ENCODE data around the gene TPSB2.

- TF ChIP-seq GATA3 (IDR thresholded peaks at IDR 0.05; ENCODE audit: low read depth, low read length) (no peak), GATA2 (IDR thresholded peaks at IDR 0.05; ENCODE audit: low read depth, low read length) (no peak)
Measured at GRCh38 chr16:1220098-1220728, 9.8 kb downstream of the TPSB2 start.

All from SH-SY5Y (cell line).